IMR-90 (cell line): ENCODE results near the gene RAB26. TPM values are rescaled to one million over a fixed set of nuclear protein-coding genes. Genes with fewer than 3 reads are reported as not detected.
"Not testable (repeated sequence)": the region's sequence is repeated elsewhere in the genome, so short reads cannot be mapped to it uniquely, and the experiment has no call there.

ENCODE experiments used
- ATAC-seq: fragments of 200-7000 bp; cut with Tn5 transposase; 2 replicates; pipeline ENCODE4 v1.9.1; 2020; ENCODE audit warnings: low read depth, mild to moderate bottlenecking, moderate library complexity
- BruUV-seq: library from RNA; stranded (reverse); fragments of 400-500 nt; replicated peaks from 2 replicates; lab custom pipeline; 2021; lab: Mats Ljungman, UMichigan
- CTCF ChIA-PET: fragments of 300-600 bp; formaldehyde crosslinking; extraction: SDS; loops from one replicate; lab custom pipeline; 2021; ENCODE audit warnings: antibody characterized with exemption; lab: Yijun Ruan, JAX
- POLR2A ChIA-PET: fragments of 300-600 bp; sonication (Branson Sonifier 250); formaldehyde crosslinking; loops from one replicate; lab custom pipeline; 2022; ENCODE audit warnings: antibody characterized with exemption; ENCODE audit not compliant: unreplicated experiment; lab: Charles Lee
- DNase-seq: peaks from one replicate; pipeline ENCODE4 v3.0.0; 2013
- H2AFZ ChIP-seq: replicated peaks from 2 replicates; pipeline ENCODE3; 2013; ENCODE audit warnings: low read length, mild to moderate bottlenecking; ENCODE audit not compliant: poor library complexity
- H2AK5ac ChIP-seq: 2 replicates; pipeline ENCODE4 v1.6.1; 2013; ENCODE audit warnings: low read depth, low read length, inconsistent platforms
- H2AK9ac ChIP-seq: replicated peaks from 2 replicates; pipeline ENCODE3; 2013; ENCODE audit warnings: mild to moderate bottlenecking, low read depth, low read length, moderate library complexity; ENCODE audit not compliant: poor library complexity
- H2BK120ac ChIP-seq: 2 replicates; pipeline ENCODE4 v1.6.1; 2013; ENCODE audit warnings: low read depth, low read length, inconsistent platforms
- H2BK15ac ChIP-seq: 3 replicates; pipeline ENCODE4 v1.6.1; 2013; ENCODE audit warnings: low read depth, low read length, inconsistent platforms
- H2BK20ac ChIP-seq: 2 replicates; pipeline ENCODE4 v1.6.1; 2013; ENCODE audit warnings: low read depth, mild to moderate bottlenecking, inconsistent platforms, low read length, moderate library complexity
- H2BK5ac ChIP-seq: 2 replicates; pipeline ENCODE4 v1.6.1; 2013; ENCODE audit warnings: mild to moderate bottlenecking, low read depth, low read length, inconsistent platforms; ENCODE audit not compliant: poor library complexity, severe bottlenecking
- H3K14ac ChIP-seq: replicated peaks from 2 replicates; pipeline ENCODE4 v1.6.1; 2013; ENCODE audit warnings: low read depth, low read length, inconsistent platforms
- H3K18ac ChIP-seq: 2 replicates; pipeline ENCODE4 v1.6.1; 2013; ENCODE audit warnings: low read depth, low read length, control low read depth
- H3K23ac ChIP-seq: 2 replicates; pipeline ENCODE4 v1.6.1; 2013; ENCODE audit warnings: low read depth, low read length, inconsistent platforms
- H3K27ac ChIP-seq: 2 replicates; pipeline ENCODE4 v1.5.1; 2013; ENCODE audit warnings: mild to moderate bottlenecking, control low read depth, low read length; ENCODE audit not compliant: insufficient read depth
- H3K27me3 ChIP-seq: 2 replicates; pipeline ENCODE4 v1.6.1; 2013; ENCODE audit warnings: low read length; ENCODE audit not compliant: control insufficient read depth, insufficient read depth
- H3K36me3 ChIP-seq: 2 replicates; pipeline ENCODE4 v1.6.1; 2013; ENCODE audit warnings: low read length, mixed read lengths; ENCODE audit not compliant: control insufficient read depth, insufficient read depth
- H3K4ac ChIP-seq: 2 replicates; pipeline ENCODE4 v1.6.1; 2013; ENCODE audit warnings: low read depth, low read length, inconsistent platforms
- H3K4me1 ChIP-seq: 2 replicates; pipeline ENCODE4 v1.6.1; 2013; ENCODE audit warnings: low read length, mixed read lengths; ENCODE audit not compliant: control insufficient read depth, insufficient read depth
- H3K4me2 ChIP-seq: 2 replicates; pipeline ENCODE4 v1.6.1; 2013; ENCODE audit warnings: low read depth, mild to moderate bottlenecking, control low read depth, low read length, moderate library complexity
- H3K4me3 ChIP-seq: 2 replicates; pipeline ENCODE4 v1.5.1; 2013; ENCODE audit warnings: low read depth, mild to moderate bottlenecking, control low read depth, low read length, moderate library complexity; ENCODE audit not compliant: insufficient read depth
- H3K56ac ChIP-seq: 2 replicates; pipeline ENCODE4 v1.6.1; 2013; ENCODE audit warnings: low read length, inconsistent platforms; ENCODE audit not compliant: insufficient read depth; ENCODE audit errors: extremely low read depth
- H3K79me1 ChIP-seq, 2 experiments: 2 replicates each; pipeline ENCODE4 v1.6.1; 2013; ENCODE audit warnings: low read length in 2 of 2, inconsistent platforms in 1 of 2, low read depth in 1 of 2
- H3K9ac ChIP-seq: 2 replicates; pipeline ENCODE4 v1.6.1; 2013; ENCODE audit warnings: low read depth, low read length, control low read depth
- H3K9me1 ChIP-seq: 2 replicates; pipeline ENCODE4 v1.6.1; 2013; ENCODE audit warnings: low read length, inconsistent platforms; ENCODE audit not compliant: insufficient read depth
- H3K9me3 ChIP-seq: 2 replicates; pipeline ENCODE4 v1.6.1; 2013; ENCODE audit warnings: low read length; ENCODE audit not compliant: control insufficient read depth, insufficient read depth
- H4K20me1 ChIP-seq: 2 replicates; pipeline ENCODE4 v1.6.1; 2013; ENCODE audit warnings: low read length, inconsistent platforms; ENCODE audit not compliant: insufficient read depth
- H4K5ac ChIP-seq: 2 replicates; pipeline ENCODE4 v1.6.1; 2013; ENCODE audit warnings: mild to moderate bottlenecking, low read depth, low read length, control low read depth
- H4K8ac ChIP-seq, 2 experiments: 2 replicates each; pipeline ENCODE4 v1.6.1; 2013; ENCODE audit warnings: low read depth in 2 of 2, low read length in 2 of 2, control low read depth in 1 of 2, inconsistent platforms in 1 of 2
- H4K91ac ChIP-seq: 2 replicates; pipeline ENCODE4 v1.6.1; 2013; ENCODE audit warnings: low read depth, low read length, inconsistent platforms; ENCODE audit not compliant: insufficient read depth
- WGBS, 2 experiments: methylation state at CpG; one replicate each; pipeline versions ENCODE4 v1.1.5 to v1.1.7; 2013; ENCODE audit warnings: missing lambda C conversion rate in 2 of 2; ENCODE audit not compliant: insufficient read length in 1 of 2; ENCODE audit errors: extremely low coverage in 2 of 2; 5-methylcytosine and 5-hydroxymethylcytosine counted together
- dilution Hi-C: fragments of 300-500 bp; cut with HindIII; formaldehyde crosslinking; loops from one replicate; pipeline ENCODE4 v1.14.3; 2018; ENCODE audit warnings: low sequenced_read_pairs; ENCODE audit not compliant: unreplicated experiment
- in situ Hi-C: fragments of 300-500 bp; cut with MboI; formaldehyde crosslinking; loops from 3 replicates; pipeline ENCODE4 v1.14.3; 2019; ENCODE audit warnings: low sequenced_read_pairs, inconsistent platforms, mixed read lengths
- intact Hi-C: fragments of 100-400 bp; cut with micrococcal nuclease; formaldehyde crosslinking; loops from 2 replicates; pipeline ENCODE4 v1.10.0; 2022
- polyA plus RNA-seq, 3 experiments: library from polyadenylated mRNA; depleted of rRNA; stranded (reverse); fragments of >200 nt; gene quantifications; 2 replicates each; pipeline ENCODE4 v1.2.3, GENCODE V29; 2012; ENCODE audit warnings: low replicate concordance in 1 of 3
- total RNA-seq: library from RNA; depleted of rRNA; stranded (reverse); fragments of >200 nt; gene quantifications from 2 replicates; pipeline ENCODE4 v1.2.3, GENCODE V29; 2012

RAB26 gene
- total and polyA plus RNA-seq, 2 of the 4 experiments (the other 2 are of a cell fraction): 1.1 to 4.5 TPM

DNA sequence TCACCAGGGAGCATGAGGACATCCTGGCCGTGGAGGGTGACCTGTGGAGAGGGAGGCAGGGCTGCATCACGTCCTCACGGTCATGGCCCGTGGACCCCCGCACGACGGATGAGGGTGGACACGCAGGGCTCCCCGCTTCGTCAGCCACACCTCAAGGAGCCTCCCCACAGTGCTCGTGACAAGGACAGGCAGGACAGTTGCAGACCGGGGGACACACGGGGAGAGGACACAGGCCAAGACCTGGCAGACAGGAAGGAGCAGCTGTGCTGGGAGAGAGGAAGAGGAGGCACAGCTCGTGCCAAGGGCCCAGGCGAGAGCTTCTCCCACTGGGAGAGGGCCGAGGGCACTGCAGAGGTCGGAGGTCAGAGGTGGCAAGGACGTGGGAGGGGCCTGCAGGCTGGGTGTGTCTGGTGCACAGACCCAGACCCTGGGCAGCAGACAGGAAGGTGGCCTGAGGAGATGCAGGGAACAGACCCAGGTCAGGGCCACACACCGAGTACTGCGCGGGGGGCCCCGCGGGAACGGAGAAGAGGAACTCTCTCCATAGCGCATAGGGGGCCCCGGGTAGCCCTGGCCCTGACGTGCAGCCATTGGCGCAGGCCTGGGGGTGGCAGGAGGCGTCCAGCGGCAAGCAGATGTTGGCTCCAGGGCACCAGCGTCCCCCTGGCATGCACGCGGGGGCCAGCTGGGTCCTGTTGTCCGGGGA, 33.4 kb upstream of the RAB26 start:
- H2AK5ac ChIP-seq, H4K20me1 ChIP-seq, H3K4me1 ChIP-seq, H2BK15ac ChIP-seq, CTCF ChIA-PET, BruUV-seq, ATAC-seq, H3K9me1 ChIP-seq, in situ Hi-C loops, H2BK5ac ChIP-seq, H2AK9ac ChIP-seq, H3K79me1 ChIP-seq, H2BK20ac ChIP-seq, H3K9me3 ChIP-seq, POLR2A ChIA-PET, H3K4ac ChIP-seq, H3K9ac ChIP-seq, H4K91ac ChIP-seq, H2BK120ac ChIP-seq, H3K27ac ChIP-seq, H3K18ac ChIP-seq, intact Hi-C loops, H3K23ac ChIP-seq, H3K27me3 ChIP-seq, H4K8ac ChIP-seq, H3K4me3 ChIP-seq, dilution Hi-C loops, H3K56ac ChIP-seq, H3K4me2 ChIP-seq, H3K14ac ChIP-seq, H2AFZ ChIP-seq, DNase-seq, H4K5ac ChIP-seq: not testable (repeated sequence)
- WGBS, 2 experiments: 95% methylated on average over 4 of the region's 34 CpGs; no CpG with 5 or more reads in 1 of the 2 experiments
- H3K36me3 ChIP-seq: peaks cover 34% of the 10 kb centered on the region; the same call in 1 of the 2 replicates
